Tibial nerve (tissue), 3 donors: ENCODE measurements around the gene GUCY1A1.

Source experiments
- POLR2A ChIP-seq, 2 donors: fragments of 450-650 bp; IDR thresholded peaks; one replicate each; pipeline ENCODE4 v1.6.1; 2017; ENCODE audit warnings: antibody characterized with exemption in 2 of 2, mild to moderate bottlenecking in 2 of 2, moderate library complexity in 2 of 2
- TF ChIP-seq, protein P1 (sequence below), 5 experiments: fragments of 200-600 bp in 3 of 5; fragments of 450-650 bp in 2 of 5; sonication (generic) in 3 of 5; IDR thresholded peaks; one replicate each; pipeline ENCODE4 v1.5.1; 2016 to 2019; ENCODE audit warnings: antibody characterized with exemption in 5 of 5, mild to moderate bottlenecking in 3 of 5, moderate library complexity in 2 of 5

DNA sequence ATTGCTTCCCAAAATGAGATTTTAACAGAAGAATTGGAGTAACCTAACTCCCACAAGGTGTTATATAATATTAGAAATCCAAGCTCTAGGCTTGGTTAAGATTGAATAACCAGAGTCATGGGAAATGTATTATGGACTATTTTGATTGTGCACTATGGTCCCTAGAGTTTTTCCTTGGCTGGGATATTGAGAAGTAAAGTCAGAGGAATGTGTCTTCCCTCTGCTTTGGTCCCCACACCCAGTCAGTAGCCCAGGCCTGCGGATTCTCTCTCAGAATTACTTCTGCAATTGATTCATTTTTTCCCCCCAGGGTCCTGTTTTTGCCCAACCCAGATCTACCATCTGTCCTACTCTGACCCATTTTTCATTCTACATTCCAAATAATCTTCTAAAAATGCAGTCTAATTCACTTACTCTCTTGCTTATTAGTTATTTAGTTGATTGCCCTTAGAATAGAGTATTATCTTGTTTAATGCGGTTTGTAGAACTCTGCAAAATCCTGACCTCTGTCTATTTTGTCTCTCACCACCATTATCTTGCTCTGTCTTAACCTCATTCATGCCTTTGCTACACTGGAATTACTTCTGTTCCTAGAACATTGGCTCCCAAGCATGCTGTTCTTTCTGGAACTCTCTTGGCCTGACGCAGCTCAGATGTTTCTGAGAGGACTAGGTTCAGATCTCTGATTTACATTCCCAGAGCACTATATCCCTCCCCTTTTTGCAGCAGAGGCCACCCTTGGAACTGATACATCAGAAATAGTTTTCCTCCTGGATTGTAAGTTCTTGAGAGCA lies 23.6 kb downstream of the GUCY1A1 start:
- TF ChIP-seq POLR2A (IDR thresholded peaks at IDR 0.05), result no peak
- TF ChIP-seq, protein P1, sequence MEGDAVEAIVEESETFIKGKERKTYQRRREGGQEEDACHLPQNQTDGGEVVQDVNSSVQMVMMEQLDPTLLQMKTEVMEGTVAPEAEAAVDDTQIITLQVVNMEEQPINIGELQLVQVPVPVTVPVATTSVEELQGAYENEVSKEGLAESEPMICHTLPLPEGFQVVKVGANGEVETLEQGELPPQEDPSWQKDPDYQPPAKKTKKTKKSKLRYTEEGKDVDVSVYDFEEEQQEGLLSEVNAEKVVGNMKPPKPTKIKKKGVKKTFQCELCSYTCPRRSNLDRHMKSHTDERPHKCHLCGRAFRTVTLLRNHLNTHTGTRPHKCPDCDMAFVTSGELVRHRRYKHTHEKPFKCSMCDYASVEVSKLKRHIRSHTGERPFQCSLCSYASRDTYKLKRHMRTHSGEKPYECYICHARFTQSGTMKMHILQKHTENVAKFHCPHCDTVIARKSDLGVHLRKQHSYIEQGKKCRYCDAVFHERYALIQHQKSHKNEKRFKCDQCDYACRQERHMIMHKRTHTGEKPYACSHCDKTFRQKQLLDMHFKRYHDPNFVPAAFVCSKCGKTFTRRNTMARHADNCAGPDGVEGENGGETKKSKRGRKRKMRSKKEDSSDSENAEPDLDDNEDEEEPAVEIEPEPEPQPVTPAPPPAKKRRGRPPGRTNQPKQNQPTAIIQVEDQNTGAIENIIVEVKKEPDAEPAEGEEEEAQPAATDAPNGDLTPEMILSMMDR (IDR thresholded peaks at IDR 0.05), result no peak
